Activated CD4-positive, alpha-beta memory T cell treated with anti-CD3 and anti-CD28 coated beads for 36 hours (primary cell): ENCODE data around the gene HCK. TPM values are rescaled to one million over a fixed set of nuclear protein-coding genes. Genes with fewer than 3 reads are reported as not detected.
A peak's percentile ranks its signal among the peaks of the same experiment; 100 is the strongest.

Experiments used
- CTCF ChIA-PET: fragments of 350-600 bp; sonication (Branson Sonifier 250); formaldehyde crosslinking; loops from one replicate; lab custom pipeline; 2021; ENCODE audit warnings: antibody characterized with exemption, inconsistent platforms; lab: Charles Lee
- POLR2A ChIA-PET: fragments of 350-600 bp; sonication (Branson Sonifier 250); formaldehyde crosslinking; loops from one replicate; lab custom pipeline; 2021; ENCODE audit warnings: antibody characterized with exemption; lab: Charles Lee
- DNase-seq: peaks from one replicate; pipeline ENCODE4 v3.0.0-alpha.2; 2020
- H3K27ac Mint-ChIP-seq: one replicate; pipeline ENCODE4 v1.8.0; 2021; ENCODE audit warnings: mixed read lengths
- H3K27me3 Mint-ChIP-seq: one replicate; pipeline ENCODE4 v1.8.0; 2021; ENCODE audit warnings: mixed read lengths
- H3K36me3 Mint-ChIP-seq: one replicate; pipeline ENCODE4 v1.8.0; 2021; ENCODE audit warnings: mixed read lengths
- H3K4me1 Mint-ChIP-seq: one replicate; pipeline ENCODE4 v1.8.0; 2021; ENCODE audit warnings: low read depth, mixed read lengths
- H3K4me3 Mint-ChIP-seq: one replicate; pipeline ENCODE4 v1.8.0; 2021; ENCODE audit warnings: mild to moderate bottlenecking, mixed read lengths
- H3K9me3 Mint-ChIP-seq: one replicate; pipeline ENCODE4 v1.8.0; 2021; ENCODE audit warnings: mixed read lengths
- intact Hi-C: fragments of 100-400 bp; cut with micrococcal nuclease; formaldehyde crosslinking; loops from one replicate; pipeline ENCODE4 v1.15.1; 2023
- total RNA-seq, 2 experiments: library from RNA; stranded (reverse); gene quantifications; one replicate each; pipeline ENCODE4 v1.2.3, GENCODE V29; 2021

Gene HCK
- total RNA-seq, 2 experiments from 2014 or later = not detected

GRCh38 chr20:32087070-32087469 is 35.0 kb downstream of the HCK start:
- Mint-ChIP-seq H3K27me3 (peaks cover 14% of the 10 kb centered on the region), H3K4me3 (no peak overlapping the region), H3K9me3 (no peaks in the 10 kb centered on the region), H3K4me1 (peaks cover 2% of the 10 kb centered on the region), H3K36me3 (no peaks in the 10 kb centered on the region), H3K27ac (no peak overlapping the region)
- DNase-seq = no peak
- CTCF ChIA-PET = interaction anchor here (0.8 to 2.4 kb wide), 2 partner anchors 55 to 261 kb away, joined by 3 to 6 read pairs; no protein-coding TSS in a partner anchor
- intact Hi-C loops = no loop called here
- POLR2A ChIA-PET = no interaction called here

GRCh38 chr20:32088759-32089158 is 36.7 kb downstream of the HCK start:
- H3K27me3 Mint-ChIP-seq = peaks cover 13% of the 10 kb centered on the region
- no peaks in the 10 kb centered on the region for H3K36me3 Mint-ChIP-seq
- no peak for DNase-seq
- H3K27ac Mint-ChIP-seq = no peak overlapping the region
- ChIA-PET CTCF (interaction anchor here (0.7 to 4.3 kb wide), 5 partner anchors 57 to 266 kb away, joined by 3 to 46 read pairs (median 6); no protein-coding TSS in a partner anchor), POLR2A (no interaction called here)
- H3K4me1 Mint-ChIP-seq = peaks cover 2% of the 10 kb centered on the region
- no peak overlapping the region for H3K4me3 Mint-ChIP-seq
- no peaks in the 10 kb centered on the region for H3K9me3 Mint-ChIP-seq
- intact Hi-C loops = no loop called here

GRCh38 chr20:32089637-32090362 is 37.8 kb downstream of the HCK start:
- DNase-seq = no peak
- ChIA-PET POLR2A (no interaction called here), CTCF (interaction anchor here (0.6 to 4.3 kb wide), 8 partner anchors 8 to 588 kb away, joined by 3 to 46 read pairs (median 16); partner anchors contain the start of gene PDRG1)
- peaks cover 12% of the 10 kb centered on the region for H3K27me3 Mint-ChIP-seq
- no peaks in the 10 kb centered on the region for H3K36me3 Mint-ChIP-seq
- H3K4me1 Mint-ChIP-seq = peaks cover 2% of the 10 kb centered on the region
- H3K9me3 Mint-ChIP-seq = no peaks in the 10 kb centered on the region
- H3K4me3 Mint-ChIP-seq = no peak overlapping the region
- intact Hi-C loops = loop anchor here (5.0 kb wide), 1 partner anchor 267 kb away; no protein-coding TSS in a partner anchor
- H3K27ac Mint-ChIP-seq = no peak overlapping the region

GRCh38 chr20:32091888-32092346 is 39.9 kb downstream of the HCK start:
- intact Hi-C loops = loop anchor here (1.0 to 5.0 kb wide), 3 partner anchors 57 to 270 kb away; no protein-coding TSS in a partner anchor
- Mint-ChIP-seq H3K27me3 (peaks cover 3% of the 10 kb centered on the region), H3K27ac (no peak overlapping the region), H3K4me3 (no peak overlapping the region), H3K36me3 (no peaks in the 10 kb centered on the region), H3K9me3 (no peaks in the 10 kb centered on the region), H3K4me1 (peaks cover 2% of the 10 kb centered on the region)
- DNase-seq = peak; percentile 86
- POLR2A ChIA-PET = interaction anchor here (0.6 kb wide), 1 partner anchor 73 kb away, joined by 3 read pairs; no protein-coding TSS in a partner anchor
- CTCF ChIA-PET = interaction anchor here (0.7 to 4.3 kb wide), 21 partner anchors 10 to 349 kb away, joined by 3 to 46 read pairs (median 4); partner anchors contain the start of genes PDRG1 and TM9SF4

GRCh38 chr20:32098786-32099185 is 46.7 kb downstream of the HCK start:
- H3K36me3 Mint-ChIP-seq = no peaks in the 10 kb centered on the region
- intact Hi-C loops = no loop called here
- POLR2A ChIA-PET = no interaction called here
- no peaks in the 10 kb centered on the region for H3K9me3 Mint-ChIP-seq
- peaks cover 22% of the 10 kb centered on the region for H3K27me3 Mint-ChIP-seq
- no peak for DNase-seq
- CTCF ChIA-PET = no interaction called here
- no peak overlapping the region for H3K4me3 Mint-ChIP-seq
- no peaks in the 10 kb centered on the region for H3K4me1 Mint-ChIP-seq
- H3K27ac Mint-ChIP-seq = no peak overlapping the region

GRCh38 chr20:32108814-32109391 is 56.9 kb downstream of the HCK start:
- CTCF ChIA-PET = interaction anchor here (1.3 to 1.8 kb wide), 3 partner anchors 8 to 17 kb away, joined by 5 to 9 read pairs (median 7); no protein-coding TSS in a partner anchor
- Mint-ChIP-seq H3K9me3 (no peaks in the 10 kb centered on the region), H3K4me1 (peaks cover 32% of the 10 kb centered on the region), H3K4me3 (no peak overlapping the region), H3K27ac (no peak overlapping the region), H3K27me3 (peaks cover 1% of the 10 kb centered on the region), H3K36me3 (peaks cover 8% of the 10 kb centered on the region)
- POLR2A ChIA-PET = interaction anchor here (0.7 to 2.2 kb wide), 3 partner anchors 95 to 543 kb away, joined by 3 to 7 read pairs (median 3); no protein-coding TSS in a partner anchor
- intact Hi-C loops = loop anchor here (1.0 to 5.0 kb wide), 4 partner anchors 98 to 250 kb away; partner anchors contain the start of genes ASXL1, PLAGL2 and POFUT1
- no peak for DNase-seq

- no peaks in the 10 kb centered on the region for H3K9me3 Mint-ChIP-seq
- H3K36me3 Mint-ChIP-seq = peaks cover 8% of the 10 kb centered on the region
- peak within 1 kb of the TSS; percentile 93 for H3K27ac Mint-ChIP-seq
- ChIA-PET POLR2A (interaction anchor here (0.7 to 2.2 kb wide), 3 partner anchors 94 to 543 kb away, joined by 3 to 7 read pairs (median 3); no protein-coding TSS in a partner anchor), CTCF (interaction anchor here (1.3 kb wide), 2 partner anchors 9 to 18 kb away, joined by 5 to 9 read pairs; no protein-coding TSS in a partner anchor)
- peak; percentile 92 for DNase-seq
- H3K4me1 Mint-ChIP-seq = peaks cover 36% of the 10 kb centered on the region
- H3K27me3 Mint-ChIP-seq = no peaks in the 10 kb centered on the region
- intact Hi-C loops = loop anchor here (1.0 to 5.0 kb wide), 4 partner anchors 98 to 249 kb away; partner anchors contain the start of genes ASXL1, PLAGL2 and POFUT1
- peak within 1 kb of the TSS; percentile 89 for H3K4me3 Mint-ChIP-seq
Observed at GRCh38 chr20:32109392-32110172, 57.5 kb downstream of the HCK start, which contains the start of gene TM9SF4. Gene TM9SF4, plus strand, starts transcription at chr20:32109714. Its CDS starts 27 bp downstream, at chr20:32109741.

GRCh38 chr20:32110173-32110704 is 58.2 kb downstream of the HCK start:
- POLR2A ChIA-PET = interaction anchor here (1.0 to 2.2 kb wide), 2 partner anchors 94 to 542 kb away, joined by 3 to 7 read pairs; no protein-coding TSS in a partner anchor
- peaks cover 10% of the 10 kb centered on the region for H3K36me3 Mint-ChIP-seq
- intact Hi-C loops = no loop called here
- H3K9me3 Mint-ChIP-seq = no peaks in the 10 kb centered on the region
- peak overlapping the region; percentile 89 for H3K4me3 Mint-ChIP-seq
- H3K27me3 Mint-ChIP-seq = no peaks in the 10 kb centered on the region
- H3K4me1 Mint-ChIP-seq = peaks cover 42% of the 10 kb centered on the region
- no peak for DNase-seq
- peak overlapping the region; percentile 93 for H3K27ac Mint-ChIP-seq
- CTCF ChIA-PET = interaction anchor here (1.3 kb wide), 2 partner anchors 9 to 19 kb away, joined by 5 to 9 read pairs; no protein-coding TSS in a partner anchor

- no peak for DNase-seq
- POLR2A ChIA-PET = interaction anchor here (2.2 kb wide), 1 partner anchor 93 kb away, joined by 7 read pairs; no protein-coding TSS in a partner anchor
- Mint-ChIP-seq H3K4me1 (peaks cover 45% of the 10 kb centered on the region), H3K9me3 (no peaks in the 10 kb centered on the region), H3K36me3 (peaks cover 10% of the 10 kb centered on the region), H3K27ac (peak overlapping the region; percentile 93), H3K27me3 (no peaks in the 10 kb centered on the region), H3K4me3 (peak overlapping the region; percentile 89)
- intact Hi-C loops = no loop called here
- CTCF ChIA-PET = interaction anchor here (1.6 kb wide), 1 partner anchor 19 kb away, joined by 4 read pairs; no protein-coding TSS in a partner anchor
Observed at GRCh38 chr20:32110727-32111126, 58.7 kb downstream of the HCK start.

GRCh38 chr20:32111156-32111686 is 59.2 kb downstream of the HCK start:
- H3K9me3 Mint-ChIP-seq = no peaks in the 10 kb centered on the region

More at GRCh38 chr20:32111156-32111686, 59.2 kb downstream of the HCK start:
- peaks cover 10% of the 10 kb centered on the region for H3K36me3 Mint-ChIP-seq
- DNase-seq = no peak
- H3K4me1 Mint-ChIP-seq = peaks cover 49% of the 10 kb centered on the region
- peak overlapping the region; percentile 89 for H3K4me3 Mint-ChIP-seq
- peak overlapping the region; percentile 21 for H3K27ac Mint-ChIP-seq
- H3K27me3 Mint-ChIP-seq = no peaks in the 10 kb centered on the region
- intact Hi-C loops = no loop called here
- ChIA-PET POLR2A (interaction anchor here (2.2 kb wide), 1 partner anchor 93 kb away, joined by 7 read pairs; no protein-coding TSS in a partner anchor), CTCF (interaction anchor here (1.6 kb wide), 1 partner anchor 19 kb away, joined by 4 read pairs; no protein-coding TSS in a partner anchor)
